D721Med (cell line): ENCODE results near the gene NT5E.

ENCODE experiments used
- DNase-seq: peaks from one replicate; pipeline ENCODE4 v3.0.0; 2011; ENCODE audit warnings: low spot score; ENCODE audit not compliant: insufficient read length
- FAIRE-seq: peaks from 2 replicates; lab custom pipeline; 2011; peaks lifted over from hg19 to GRCh38; lab: Jason Lieb, UNC
- TF ChIP-seq, protein P1 (sequence below): IDR thresholded peaks from 2 replicates; pipeline ENCODE4 v1.5.1; 2012; ENCODE audit warnings: mild to moderate bottlenecking, control low read depth; ENCODE audit not compliant: insufficient read depth; ENCODE audit errors: missing control alignments

The NT5E gene

DNA sequence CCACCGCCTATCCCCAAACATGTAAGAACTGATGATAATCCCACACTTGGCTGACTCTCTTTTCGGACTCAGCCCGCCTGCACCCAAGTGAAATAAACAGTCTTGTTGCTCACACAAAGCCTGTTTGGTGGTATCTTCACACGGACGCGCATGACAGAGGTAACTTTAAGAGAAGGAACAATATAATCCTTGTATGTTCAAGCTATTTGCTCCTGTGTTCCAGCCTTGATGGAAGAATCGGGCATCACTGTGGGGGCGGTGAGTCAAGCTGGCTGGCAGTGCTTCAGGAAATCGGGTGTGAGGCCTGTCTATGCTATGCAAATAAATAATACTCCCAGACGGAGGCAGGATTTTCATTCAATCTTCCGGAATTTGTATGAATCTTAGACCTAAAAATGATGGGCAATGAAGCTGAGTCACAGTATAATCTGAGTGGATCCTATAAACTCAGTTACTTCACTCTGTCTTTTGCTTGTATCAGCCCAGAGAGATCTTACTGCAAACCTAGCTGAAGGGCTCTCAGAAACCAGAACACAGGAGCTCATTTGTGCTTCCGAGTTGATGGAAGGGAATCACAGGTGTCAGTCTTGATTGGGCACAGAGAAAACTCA, 45.2 kb upstream of the NT5E start:
- no peak for DNase-seq
- TF ChIP-seq, protein P1, sequence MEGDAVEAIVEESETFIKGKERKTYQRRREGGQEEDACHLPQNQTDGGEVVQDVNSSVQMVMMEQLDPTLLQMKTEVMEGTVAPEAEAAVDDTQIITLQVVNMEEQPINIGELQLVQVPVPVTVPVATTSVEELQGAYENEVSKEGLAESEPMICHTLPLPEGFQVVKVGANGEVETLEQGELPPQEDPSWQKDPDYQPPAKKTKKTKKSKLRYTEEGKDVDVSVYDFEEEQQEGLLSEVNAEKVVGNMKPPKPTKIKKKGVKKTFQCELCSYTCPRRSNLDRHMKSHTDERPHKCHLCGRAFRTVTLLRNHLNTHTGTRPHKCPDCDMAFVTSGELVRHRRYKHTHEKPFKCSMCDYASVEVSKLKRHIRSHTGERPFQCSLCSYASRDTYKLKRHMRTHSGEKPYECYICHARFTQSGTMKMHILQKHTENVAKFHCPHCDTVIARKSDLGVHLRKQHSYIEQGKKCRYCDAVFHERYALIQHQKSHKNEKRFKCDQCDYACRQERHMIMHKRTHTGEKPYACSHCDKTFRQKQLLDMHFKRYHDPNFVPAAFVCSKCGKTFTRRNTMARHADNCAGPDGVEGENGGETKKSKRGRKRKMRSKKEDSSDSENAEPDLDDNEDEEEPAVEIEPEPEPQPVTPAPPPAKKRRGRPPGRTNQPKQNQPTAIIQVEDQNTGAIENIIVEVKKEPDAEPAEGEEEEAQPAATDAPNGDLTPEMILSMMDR, result no peak
- FAIRE-seq, result no peak

GRCh38 chr6:85405175-85405852, 44.6 kb upstream of the NT5E start:
- DNase-seq, result no peak
- TF ChIP-seq, protein P1, result no peak
- no peak for FAIRE-seq

DNA sequence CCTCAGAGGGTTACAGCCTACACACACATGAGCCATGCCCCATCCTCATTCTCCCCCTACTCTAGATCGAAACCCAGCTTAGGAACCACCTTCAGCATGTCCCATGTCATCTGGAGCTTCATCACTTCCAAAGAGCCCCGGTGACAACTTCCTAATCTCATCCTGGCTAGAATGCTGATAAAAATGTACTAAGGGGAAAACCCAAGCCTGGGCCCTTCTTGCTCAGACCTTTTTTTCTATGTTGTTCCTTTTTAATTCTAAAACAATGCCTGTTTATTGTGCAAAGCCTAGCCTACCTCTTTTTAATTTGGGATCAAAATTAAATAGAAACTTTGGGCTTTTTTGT, 44.1 kb upstream of the NT5E start:
- FAIRE-seq, result no peak
- TF ChIP-seq, protein P1, result no peak
- DNase-seq, result no peak

- TF ChIP-seq, protein P1, result no peak
- FAIRE-seq (no peak), DNase-seq (no peak)
Measured at GRCh38 chr6:85406641-85407075, 43.2 kb upstream of the NT5E start.

- no peak for FAIRE-seq
- TF ChIP-seq, protein P1, result no peak
- no peak for DNase-seq
Measured at GRCh38 chr6:85408039-85408438, 41.8 kb upstream of the NT5E start.

GRCh38 chr6:85412911-85413430, 36.9 kb upstream of the NT5E start:
- no peak for DNase-seq
- FAIRE-seq, result no peak
- TF ChIP-seq, protein P1, result no peak

GRCh38 chr6:85416049-85416448, 33.8 kb upstream of the NT5E start:
- TF ChIP-seq, protein P1, result no peak
- FAIRE-seq, result no peak
- DNase-seq, result no peak
